OCI-LY1 (cell line): Measurements from ENCODE around the gene GADD45B.

Experiments
- CTCF ChIP-seq: fragments of 200-600 bp; sonication (generic), shearing (Covaris generic); IDR thresholded peaks from 2 replicates; pipeline ENCODE4 v1.5.1; 2017; ENCODE audit warnings: mild to moderate bottlenecking, antibody characterized with exemption, low read length, moderate library complexity, mixed read lengths
- EZH2 ChIP-seq: fragments of 200-600 bp; sonication (generic), shearing (Covaris generic); IDR thresholded peaks from 2 replicates; pipeline ENCODE4 v1.8.0; 2017; ENCODE audit warnings: borderline replicate concordance, mixed run types, mild to moderate bottlenecking, antibody characterized with exemption, low read length, moderate library complexity, mixed read lengths

DNA sequence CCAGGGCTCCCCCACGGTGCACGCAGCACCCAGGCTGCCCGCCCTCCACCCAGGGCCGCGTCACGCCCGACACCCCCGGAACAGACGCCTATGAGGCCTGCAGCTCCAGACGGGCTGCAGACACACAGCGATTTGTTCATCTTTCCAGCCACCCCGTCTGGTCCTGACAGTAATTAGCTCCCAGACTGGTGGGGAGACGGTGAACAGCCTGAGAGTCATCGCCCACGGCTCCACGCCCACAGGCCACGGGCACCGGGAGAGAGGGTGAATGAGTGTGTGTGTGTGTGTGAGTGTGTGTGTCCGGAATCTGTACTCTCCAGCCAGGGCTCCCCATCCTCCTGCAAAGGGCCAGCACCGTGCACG is 18.1 kb downstream of the GADD45B start:
- TF ChIP-seq CTCF (no peak), EZH2 (no peak)
